GM13976 (cell line): ENCODE results near the gene CHST6.
"Not testable (repeated sequence)": the region's sequence is repeated elsewhere in the genome, so short reads cannot be mapped to it uniquely, and the experiment has no call there.

Source experiments
- DNase-seq: peaks from one replicate; pipeline ENCODE4 v3.0.0; 2012; ENCODE audit warnings: low spot score
- in situ Hi-C: fragments of 300-500 bp; cut with MboI; formaldehyde crosslinking; loops from one replicate; pipeline ENCODE4 v1.12.0; 2022; ENCODE audit warnings: low sequenced_read_pairs, mixed read lengths, inconsistent platforms; ENCODE audit not compliant: unreplicated experiment
- TF ChIP-seq, protein P1 (sequence below): IDR thresholded peaks from 2 replicates; pipeline ENCODE4 v1.5.1; 2012; ENCODE audit warnings: borderline replicate concordance, mild to moderate bottlenecking; ENCODE audit not compliant: insufficient read depth; ENCODE audit errors: extremely low read depth, missing control alignments, control extremely low read depth

The CHST6 gene

DNA sequence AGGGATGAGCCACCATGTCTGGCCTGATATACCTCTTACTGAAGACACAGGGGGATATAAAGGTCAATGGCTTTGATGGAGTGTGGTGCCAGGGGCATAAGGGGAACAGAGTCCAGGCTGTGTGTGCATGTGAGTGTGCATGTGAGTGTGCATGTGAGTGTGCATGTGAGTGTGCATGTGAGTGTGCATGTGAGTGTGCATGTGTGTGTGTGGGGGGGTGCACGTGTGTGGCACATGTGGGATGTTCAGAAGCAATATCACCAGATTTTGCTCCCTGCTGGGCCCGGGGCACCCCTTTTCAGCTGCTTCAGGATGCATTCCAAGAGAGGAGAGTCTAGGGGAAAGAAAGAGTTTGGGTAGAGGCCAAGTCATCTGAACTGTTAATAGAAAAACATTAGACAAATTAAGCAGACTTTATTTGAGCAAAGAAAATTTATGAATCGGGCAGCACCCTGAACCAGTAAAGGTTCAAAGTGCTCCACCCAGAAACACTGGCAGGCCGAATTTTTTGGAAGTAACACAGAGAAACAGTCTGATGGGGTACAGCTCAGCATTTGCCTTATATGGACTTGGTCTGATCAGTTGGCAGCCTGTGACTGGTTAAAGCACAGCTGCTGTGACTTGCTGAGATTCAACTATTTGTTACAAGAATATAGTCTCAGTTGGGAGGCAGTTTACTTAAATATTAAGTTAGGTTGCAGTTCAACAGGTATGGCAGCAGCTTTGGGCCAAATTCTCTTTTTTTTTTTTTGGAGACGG lies 31.0 kb upstream of the CHST6 start:
- in situ Hi-C loops, result no loop called here
- TF ChIP-seq, protein P1, sequence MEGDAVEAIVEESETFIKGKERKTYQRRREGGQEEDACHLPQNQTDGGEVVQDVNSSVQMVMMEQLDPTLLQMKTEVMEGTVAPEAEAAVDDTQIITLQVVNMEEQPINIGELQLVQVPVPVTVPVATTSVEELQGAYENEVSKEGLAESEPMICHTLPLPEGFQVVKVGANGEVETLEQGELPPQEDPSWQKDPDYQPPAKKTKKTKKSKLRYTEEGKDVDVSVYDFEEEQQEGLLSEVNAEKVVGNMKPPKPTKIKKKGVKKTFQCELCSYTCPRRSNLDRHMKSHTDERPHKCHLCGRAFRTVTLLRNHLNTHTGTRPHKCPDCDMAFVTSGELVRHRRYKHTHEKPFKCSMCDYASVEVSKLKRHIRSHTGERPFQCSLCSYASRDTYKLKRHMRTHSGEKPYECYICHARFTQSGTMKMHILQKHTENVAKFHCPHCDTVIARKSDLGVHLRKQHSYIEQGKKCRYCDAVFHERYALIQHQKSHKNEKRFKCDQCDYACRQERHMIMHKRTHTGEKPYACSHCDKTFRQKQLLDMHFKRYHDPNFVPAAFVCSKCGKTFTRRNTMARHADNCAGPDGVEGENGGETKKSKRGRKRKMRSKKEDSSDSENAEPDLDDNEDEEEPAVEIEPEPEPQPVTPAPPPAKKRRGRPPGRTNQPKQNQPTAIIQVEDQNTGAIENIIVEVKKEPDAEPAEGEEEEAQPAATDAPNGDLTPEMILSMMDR, result no peak
- no peak for DNase-seq

DNA sequence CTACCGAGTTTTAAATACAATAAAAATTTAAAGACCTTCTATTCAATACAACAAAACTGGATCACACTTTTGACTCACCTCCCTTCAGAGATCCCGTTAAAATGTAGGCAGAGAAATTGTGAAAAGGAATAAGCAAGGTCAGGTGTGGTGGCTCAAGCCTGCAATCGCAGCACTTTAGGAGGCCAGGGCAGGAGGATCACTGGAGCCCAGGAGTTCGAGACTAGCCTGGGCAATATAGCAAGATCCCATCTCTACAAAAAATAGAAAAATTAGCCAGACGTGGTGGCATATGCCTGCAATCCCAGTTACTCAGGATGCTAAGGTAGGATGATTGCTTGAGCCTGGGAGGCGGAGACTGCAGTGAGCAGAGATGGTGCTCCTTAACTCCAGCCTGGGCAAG lies 23.9 kb upstream of the CHST6 start:
- DNase-seq, result no peak
- in situ Hi-C loops, result no loop called here
- TF ChIP-seq, protein P1, result no peak

DNA sequence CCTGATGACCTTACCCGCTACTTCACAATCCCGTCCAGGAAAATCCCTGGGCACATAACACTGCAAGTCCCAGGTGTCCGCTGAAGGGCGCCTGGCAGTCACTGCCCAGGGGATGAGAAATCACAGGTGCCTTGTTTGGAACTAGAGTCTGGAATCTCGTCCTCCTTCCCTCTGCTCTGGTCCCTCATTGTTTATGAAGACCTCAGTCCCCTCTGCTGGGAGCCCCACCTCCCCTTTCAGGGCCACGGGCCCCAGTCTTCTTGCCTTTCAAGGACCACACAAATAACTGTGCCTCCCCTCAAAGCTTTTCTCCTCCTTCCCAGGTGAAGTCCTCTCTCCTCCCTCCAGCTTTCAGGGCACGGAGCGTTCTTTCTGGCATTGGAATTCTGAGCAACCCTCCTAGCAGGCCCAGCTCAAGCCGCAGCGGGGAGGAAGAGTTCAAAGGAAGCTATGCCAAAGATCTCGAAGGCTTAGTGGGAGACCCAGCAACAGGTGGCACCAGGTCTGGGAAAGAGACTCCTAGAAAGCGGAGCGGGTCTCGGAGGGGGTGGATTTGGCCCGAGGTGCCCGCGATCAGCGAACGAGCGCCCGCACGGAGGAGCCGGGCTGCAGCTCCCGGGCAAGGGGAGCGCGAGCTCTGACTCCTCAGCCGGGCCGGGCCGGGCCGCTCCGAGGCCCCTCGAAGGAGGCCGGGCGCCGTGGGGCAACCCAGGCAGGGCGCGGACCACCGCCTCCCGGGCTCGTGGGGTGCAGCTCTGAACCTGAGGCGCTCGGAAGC lies 21.1 kb upstream of the CHST6 start:
- DNase-seq, in situ Hi-C loops: not testable (repeated sequence)

DNA sequence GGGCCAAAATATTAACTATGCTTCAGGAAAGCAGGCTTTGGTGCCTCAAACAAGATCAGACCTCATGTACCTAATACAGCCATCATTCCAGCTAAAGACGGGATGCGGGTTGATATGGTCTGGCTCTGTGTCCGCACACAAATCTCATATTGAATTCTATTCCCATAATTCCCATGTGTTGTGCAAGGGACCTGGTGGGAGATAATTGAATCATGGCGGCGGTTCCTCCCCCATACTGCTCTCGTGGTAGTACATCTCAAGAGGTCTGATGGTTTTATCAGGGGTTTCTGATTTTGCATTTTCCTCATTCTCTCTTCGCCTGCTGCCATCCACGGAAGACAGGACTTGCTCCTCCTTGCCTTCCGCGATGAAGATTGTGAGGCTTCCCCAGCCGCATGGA lies 19.1 kb upstream of the CHST6 start:
- DNase-seq, result no peak
- in situ Hi-C loops, result no loop called here
- TF ChIP-seq, protein P1, result no peak

DNA sequence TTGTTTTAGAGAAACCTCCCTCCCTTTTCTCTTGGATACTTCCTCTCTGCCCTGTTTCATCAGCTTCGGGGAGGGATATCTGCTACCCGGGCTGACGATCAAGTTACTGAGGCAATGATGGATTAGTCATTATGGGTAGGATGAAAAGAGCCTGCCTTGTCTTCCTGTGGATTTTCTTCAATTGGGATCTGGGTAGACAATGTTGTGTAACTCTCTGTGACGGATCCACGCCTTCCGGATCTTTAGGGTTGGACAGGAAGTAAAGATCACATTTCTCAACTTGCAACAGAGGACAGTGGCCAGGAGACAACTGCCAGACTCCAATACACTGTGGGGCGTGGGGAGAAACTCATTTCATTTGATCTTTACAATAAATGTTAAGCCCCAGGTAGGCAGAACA lies 11.3 kb upstream of the CHST6 start:
- no peak for DNase-seq
- TF ChIP-seq, protein P1, result no peak
- in situ Hi-C loops, result no loop called here

DNA sequence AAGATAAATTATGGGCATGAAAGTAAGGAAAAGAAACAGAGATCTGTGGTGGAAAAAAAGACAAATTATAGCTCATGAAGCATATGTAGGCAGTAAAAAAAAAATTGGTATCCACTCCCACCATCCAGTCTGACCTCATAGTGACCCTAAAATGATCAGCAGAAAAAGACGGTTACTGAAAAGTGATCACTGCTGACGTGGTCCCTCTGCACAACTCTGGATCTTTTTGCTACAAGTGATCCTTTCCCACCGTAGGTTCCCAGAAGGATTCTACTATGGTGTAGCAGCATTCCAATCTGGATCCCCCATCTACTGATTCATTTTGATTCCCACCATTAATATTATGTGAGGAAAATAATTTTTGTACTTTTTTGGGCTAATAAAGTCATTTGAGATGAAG lies 10.9 kb upstream of the CHST6 start:
- in situ Hi-C loops, result no loop called here
- DNase-seq, result no peak
- TF ChIP-seq, protein P1, result no peak

DNA sequence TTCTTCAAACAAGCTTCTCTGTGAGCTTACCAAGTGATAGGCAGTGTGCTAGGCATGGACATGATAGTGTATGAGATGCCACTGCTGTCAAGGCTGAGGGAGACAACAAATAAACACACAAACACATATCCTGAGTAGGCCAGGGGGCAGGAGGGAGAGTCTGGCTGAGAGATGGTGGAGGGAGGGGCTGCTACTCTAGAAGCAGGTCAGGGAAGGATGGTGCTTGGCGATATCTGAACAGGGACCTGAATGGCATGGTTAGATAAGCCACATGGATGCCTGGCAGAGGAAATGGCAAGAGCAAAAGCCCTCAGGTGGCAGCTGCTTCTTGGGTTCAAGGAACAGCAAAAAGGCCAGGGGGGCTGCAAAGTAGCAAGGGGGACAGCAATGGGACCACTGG lies 8.6 kb upstream of the CHST6 start:
- in situ Hi-C loops, result no loop called here
- TF ChIP-seq, protein P1, result no peak
- DNase-seq, result no peak
